Skeletal muscle satellite cell (primary cell): ENCODE data around the gene ZW10.
"Not testable (repeated sequence)": the region's sequence is repeated elsewhere in the genome, so short reads cannot be mapped to it uniquely, and the experiment has no call there.

ENCODE experiments used
- H3K27me3 ChIP-seq: 2 replicates; pipeline ENCODE4 v1.7.0; 2013; ENCODE audit warnings: low read length; ENCODE audit not compliant: control insufficient read depth, insufficient read depth
- H3K36me3 ChIP-seq: 2 replicates; pipeline ENCODE4 v1.7.0; 2013; ENCODE audit warnings: mild to moderate bottlenecking, control low read depth, low read length; ENCODE audit not compliant: insufficient read depth
- H3K4me1 ChIP-seq: 2 replicates; pipeline ENCODE4 v1.7.0; 2013; ENCODE audit warnings: low read length; ENCODE audit not compliant: control insufficient read depth, insufficient read depth
- H3K4me2 ChIP-seq: 2 replicates; pipeline ENCODE4 v1.7.0; 2013; ENCODE audit warnings: mild to moderate bottlenecking, low read length
- H3K4me3 ChIP-seq: 2 replicates; pipeline ENCODE4 v1.7.0; 2013; ENCODE audit warnings: low read length
- H3K9ac ChIP-seq: 2 replicates; pipeline ENCODE4 v1.7.0; 2013; ENCODE audit warnings: mild to moderate bottlenecking, low read depth, low read length, moderate library complexity
- H3K9me3 ChIP-seq: replicated peaks from 2 replicates; pipeline ENCODE4 v1.7.0; 2013; ENCODE audit warnings: mild to moderate bottlenecking, control low read depth, low read length

Gene ZW10

GRCh38 chr11:113722221-113722620 is 51.3 kb downstream of the ZW10 start:
- Histone ChIP-seq H3K4me2 (no peak overlapping the region), H3K27me3 (no peaks in the 10 kb centered on the region), H3K4me3 (no peak overlapping the region), H3K9me3 (no peaks in the 10 kb centered on the region), H3K4me1 (no peaks in the 10 kb centered on the region), H3K9ac (no peak overlapping the region), H3K36me3 (no peaks in the 10 kb centered on the region)

- Histone ChIP-seq H3K4me2 (no peak overlapping the region), H3K4me3 (no peak overlapping the region), H3K36me3 (no peaks in the 10 kb centered on the region), H3K27me3 (no peaks in the 10 kb centered on the region), H3K9ac (no peak overlapping the region), H3K9me3 (no peaks in the 10 kb centered on the region), H3K4me1 (no peaks in the 10 kb centered on the region)
These were observed 51.9 kb downstream of the ZW10 start for GRCh38 chr11:113721462-113722066.

GRCh38 chr11:113720478-113720877 is 53.0 kb downstream of the ZW10 start:
- not testable (repeated sequence) for H3K4me3 ChIP-seq, H3K36me3 ChIP-seq, H3K4me1 ChIP-seq, H3K9me3 ChIP-seq, H3K27me3 ChIP-seq, H3K9ac ChIP-seq, H3K4me2 ChIP-seq

GRCh38 chr11:113715882-113716625 is 57.4 kb downstream of the ZW10 start:
- no peaks in the 10 kb centered on the region for H3K4me1 ChIP-seq
- H3K9ac ChIP-seq = no peak overlapping the region
- H3K9me3 ChIP-seq = no peaks in the 10 kb centered on the region
- no peaks in the 10 kb centered on the region for H3K36me3 ChIP-seq
- no peak overlapping the region for H3K4me3 ChIP-seq
- H3K27me3 ChIP-seq = no peaks in the 10 kb centered on the region
- H3K4me2 ChIP-seq = no peak overlapping the region

- no peak overlapping the region for H3K4me2 ChIP-seq
- no peaks in the 10 kb centered on the region for H3K4me1 ChIP-seq
- H3K36me3 ChIP-seq = no peaks in the 10 kb centered on the region
- no peak overlapping the region for H3K4me3 ChIP-seq
- no peak overlapping the region for H3K9ac ChIP-seq
- H3K9me3 ChIP-seq = no peaks in the 10 kb centered on the region
- H3K27me3 ChIP-seq = no peaks in the 10 kb centered on the region
These were observed 58.2 kb downstream of the ZW10 start for GRCh38 chr11:113715273-113715672.

GRCh38 chr11:113710989-113711388 is 62.5 kb downstream of the ZW10 start:
- Histone ChIP-seq H3K9me3 (no peaks in the 10 kb centered on the region), H3K4me3 (no peak overlapping the region), H3K4me1 (no peaks in the 10 kb centered on the region), H3K27me3 (no peaks in the 10 kb centered on the region), H3K9ac (no peak overlapping the region), H3K4me2 (no peak overlapping the region), H3K36me3 (no peaks in the 10 kb centered on the region)

- no peaks in the 10 kb centered on the region for H3K4me1 ChIP-seq
- no peaks in the 10 kb centered on the region for H3K27me3 ChIP-seq
- H3K9me3 ChIP-seq = no peaks in the 10 kb centered on the region
- no peak within 1 kb of the TSS for H3K9ac ChIP-seq
- H3K36me3 ChIP-seq = no peaks in the 10 kb centered on the region
- H3K4me3 ChIP-seq = no peak within 1 kb of the TSS
- H3K4me2 ChIP-seq = no peak within 1 kb of the TSS
These were observed 67.4 kb downstream of the ZW10 start, which contains the start of gene TMPRSS5 for GRCh38 chr11:113705871-113706655. TMPRSS5 (minus strand) TSS chr11:113706308; CDS start chr11:113706224, 84 bp downstream.

GRCh38 chr11:113703551-113703950 is 69.9 kb downstream of the ZW10 start:
- not testable (repeated sequence) for H3K9me3 ChIP-seq, H3K9ac ChIP-seq, H3K4me2 ChIP-seq, H3K36me3 ChIP-seq, H3K4me3 ChIP-seq, H3K4me1 ChIP-seq, H3K27me3 ChIP-seq

- H3K9me3 ChIP-seq = no peaks in the 10 kb centered on the region
- no peak overlapping the region for H3K4me2 ChIP-seq
- H3K36me3 ChIP-seq = no peaks in the 10 kb centered on the region
- H3K4me3 ChIP-seq = no peak overlapping the region
- H3K9ac ChIP-seq = no peak overlapping the region
- peaks cover 3% of the 10 kb centered on the region for H3K4me1 ChIP-seq
- no peaks in the 10 kb centered on the region for H3K27me3 ChIP-seq
These were observed 72.0 kb downstream of the ZW10 start for GRCh38 chr11:113701491-113701890.

- no peak overlapping the region for H3K9ac ChIP-seq
- H3K27me3 ChIP-seq = no peaks in the 10 kb centered on the region
- no peaks in the 10 kb centered on the region for H3K36me3 ChIP-seq
- no peak overlapping the region for H3K4me2 ChIP-seq
- H3K9me3 ChIP-seq = no peaks in the 10 kb centered on the region
- H3K4me1 ChIP-seq = peaks cover 3% of the 10 kb centered on the region
- no peak overlapping the region for H3K4me3 ChIP-seq
These were observed 75.0 kb downstream of the ZW10 start for GRCh38 chr11:113698515-113698914.

- H3K4me1 ChIP-seq = peaks cover 3% of the 10 kb centered on the region
- no peaks in the 10 kb centered on the region for H3K9me3 ChIP-seq
- H3K4me3 ChIP-seq = no peak overlapping the region
- no peak overlapping the region for H3K4me2 ChIP-seq
- no peaks in the 10 kb centered on the region for H3K27me3 ChIP-seq
- H3K36me3 ChIP-seq = no peaks in the 10 kb centered on the region
- no peak overlapping the region for H3K9ac ChIP-seq
These were observed 75.6 kb downstream of the ZW10 start for GRCh38 chr11:113697756-113698407.
